Activated CD4-positive, CD25-positive, alpha-beta regulatory T cell treated with anti-CD3 and anti-CD28 coated beads, Interleukin-2, amount 50 U/mL, for 72 hours (primary cell): Measurements from ENCODE around the gene SLC22A14.
"Not testable (repeated sequence)": the region's sequence is repeated elsewhere in the genome, so short reads cannot be mapped to it uniquely, and the experiment has no call there.

ENCODE experiments used
- DNase-seq: peaks from one replicate; pipeline ENCODE4 v3.0.0; 2021

Gene SLC22A14

GRCh38 chr3:38281895-38282686 lies at the start of gene SLC22A14:
SLC22A14 (plus strand) TSS chr3:38282294; CDS start chr3:38306027, 23,733 bp downstream.
- DNase-seq: no peak

- no peak for DNase-seq
Measured at GRCh38 chr3:38232701-38233100, 49.4 kb upstream of the SLC22A14 start.

- no peak for DNase-seq
Measured at GRCh38 chr3:38235466-38235865, 46.6 kb upstream of the SLC22A14 start.

- DNase-seq: no peak
Measured at GRCh38 chr3:38238416-38239008, 43.6 kb upstream of the SLC22A14 start.

- not testable (repeated sequence) for DNase-seq
Measured at GRCh38 chr3:38242812-38243211, 39.3 kb upstream of the SLC22A14 start.

- no peak for DNase-seq
Measured at GRCh38 chr3:38245930-38246329, 36.2 kb upstream of the SLC22A14 start.

GRCh38 chr3:38247366-38248035 lies 34.6 kb upstream of the SLC22A14 start:
- no peak for DNase-seq

- DNase-seq: no peak
Measured at GRCh38 chr3:38250198-38250597, 31.9 kb upstream of the SLC22A14 start.

GRCh38 chr3:38251197-38251596 lies 30.9 kb upstream of the SLC22A14 start:
- no peak for DNase-seq

GRCh38 chr3:38253704-38254103 lies 28.4 kb upstream of the SLC22A14 start:
- no peak for DNase-seq

- DNase-seq: no peak
Measured at GRCh38 chr3:38254872-38255271, 27.2 kb upstream of the SLC22A14 start.

GRCh38 chr3:38255627-38256026 lies 26.5 kb upstream of the SLC22A14 start:
- no peak for DNase-seq

- no peak for DNase-seq
Measured at GRCh38 chr3:38257583-38257982, 24.5 kb upstream of the SLC22A14 start.

GRCh38 chr3:38260474-38260873 lies 21.6 kb upstream of the SLC22A14 start:
- no peak for DNase-seq

GRCh38 chr3:38264353-38264771 lies 17.7 kb upstream of the SLC22A14 start:
- DNase-seq: no peak

- DNase-seq: no peak
Measured at GRCh38 chr3:38264779-38265178, 17.3 kb upstream of the SLC22A14 start.

GRCh38 chr3:38265604-38266307 lies 16.3 kb upstream of the SLC22A14 start, which contains the start of gene SLC22A13:
SLC22A13 (plus strand) TSS chr3:38265812; CDS start chr3:38265861, 49 bp downstream.
- DNase-seq: no peak

- DNase-seq: no peak
Measured at GRCh38 chr3:38266810-38267209, 15.3 kb upstream of the SLC22A14 start.

GRCh38 chr3:38267662-38268061 lies 14.4 kb upstream of the SLC22A14 start:
- no peak for DNase-seq

GRCh38 chr3:38268087-38268486 lies 14.0 kb upstream of the SLC22A14 start:
- DNase-seq: no peak

- no peak for DNase-seq
Measured at GRCh38 chr3:38268522-38268921, 13.6 kb upstream of the SLC22A14 start.

GRCh38 chr3:38270606-38271005 lies 11.5 kb upstream of the SLC22A14 start:
- no peak for DNase-seq

- no peak for DNase-seq
Measured at GRCh38 chr3:38271553-38271952, 10.5 kb upstream of the SLC22A14 start.
